Raji (cell line): ENCODE data around the gene CFAP100.

Experiments
- POLR2A ChIP-seq: IDR thresholded peaks from 2 replicates; pipeline ENCODE4 v1.6.1; 2011; ENCODE audit warnings: low read depth, low read length, control low read depth; ENCODE audit not compliant: insufficient read depth

The CFAP100 gene

DNA sequence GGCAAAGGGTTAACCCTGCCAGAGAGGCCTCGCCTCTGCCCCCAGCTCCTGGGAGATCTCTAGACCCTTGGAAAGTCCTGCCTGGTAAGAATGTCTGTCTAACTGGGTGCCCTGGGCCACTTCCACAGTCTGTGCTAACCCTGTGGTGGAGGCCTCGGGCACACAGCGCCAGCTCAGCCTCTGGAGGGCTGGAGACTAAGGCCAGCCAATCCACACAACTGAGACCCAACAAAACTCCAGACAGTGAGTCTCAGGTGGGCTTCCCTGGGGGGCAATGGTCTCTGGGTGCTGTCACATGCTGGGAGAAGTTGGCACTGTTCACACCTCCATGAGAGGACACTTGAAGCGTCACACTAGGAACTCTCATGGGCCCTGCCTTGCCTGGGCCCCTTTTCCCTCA lies 61.5 kb downstream of the CFAP100 start:
- TF ChIP-seq POLR2A: no peak

DNA sequence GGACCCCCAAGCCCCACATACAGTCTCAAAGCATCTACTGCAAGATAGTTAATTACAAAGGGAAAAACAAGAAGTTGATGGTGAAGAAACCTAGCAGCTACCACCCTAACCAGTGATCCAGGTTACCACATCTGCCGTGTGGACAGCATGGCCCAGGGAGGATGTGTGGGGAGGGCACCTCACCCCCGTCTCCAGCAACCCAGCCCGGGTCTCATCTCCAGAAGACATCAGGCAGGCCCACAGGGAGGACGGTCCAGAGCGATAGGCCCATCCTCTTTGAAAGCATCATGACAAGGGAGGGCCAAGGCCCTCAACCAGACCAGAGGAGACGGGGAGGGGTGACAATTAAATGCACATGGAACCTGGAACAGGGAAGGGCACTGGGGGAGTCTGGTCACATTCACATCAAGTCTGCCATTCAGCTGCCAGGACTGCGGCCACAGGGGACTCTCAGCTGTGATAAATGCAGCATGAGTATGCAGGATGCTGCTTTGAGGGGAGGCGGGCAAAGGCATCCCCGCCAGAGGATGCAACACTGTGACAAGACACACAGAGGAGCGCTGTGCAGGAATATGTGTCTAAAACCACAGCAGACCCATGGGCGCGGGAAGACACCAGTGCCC lies 62.2 kb downstream of the CFAP100 start:
- no peak for TF ChIP-seq POLR2A

DNA sequence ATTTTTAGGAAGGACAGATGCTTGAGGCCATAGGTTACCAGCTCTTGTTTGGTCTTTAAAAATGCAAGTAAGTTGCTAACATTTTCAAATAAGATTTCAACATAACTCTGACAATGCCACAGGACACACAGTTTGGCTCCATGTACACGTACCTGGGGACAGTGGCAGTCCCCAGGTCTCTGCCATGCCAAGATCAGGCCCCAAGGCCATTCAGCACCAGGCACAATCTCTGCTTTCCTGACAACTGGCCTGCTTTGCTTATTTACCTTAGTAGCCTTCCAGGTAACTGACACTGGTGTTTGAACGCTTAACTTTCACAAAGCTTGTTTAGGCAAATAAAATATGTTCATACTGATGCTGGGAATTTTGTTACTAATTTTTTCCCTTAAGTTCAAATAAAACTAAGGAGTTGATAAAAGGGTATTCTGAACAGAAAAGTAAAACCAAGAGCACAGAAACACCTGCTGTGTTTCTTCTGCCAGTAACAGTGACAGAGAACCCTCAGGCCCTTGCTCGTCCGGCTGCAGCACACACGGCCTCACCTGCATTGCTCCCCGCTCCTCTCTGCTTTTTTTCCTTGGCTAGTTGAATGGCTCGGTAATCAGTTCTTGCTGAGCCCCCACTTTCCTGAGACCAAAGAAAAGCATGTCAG lies 64.5 kb downstream of the CFAP100 start:
- TF ChIP-seq POLR2A: no peak

DNA sequence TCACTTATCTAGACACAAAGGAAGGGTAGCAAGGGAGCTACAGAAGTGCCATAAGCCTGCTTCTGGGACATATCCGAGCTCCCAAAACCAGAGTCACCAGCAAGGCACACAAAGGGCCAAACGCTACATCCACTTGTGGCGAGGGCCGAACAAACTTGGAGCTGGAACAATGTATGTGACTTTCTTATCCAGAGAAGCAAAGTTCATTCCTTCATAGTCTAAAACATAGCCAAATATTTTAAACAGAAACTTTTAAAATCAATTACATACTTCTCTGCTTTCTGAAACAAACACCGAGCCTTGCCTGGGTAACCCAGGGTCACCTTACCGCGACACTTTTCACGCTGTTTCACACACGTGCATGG lies 65.0 kb downstream of the CFAP100 start:
- TF ChIP-seq POLR2A: no peak

DNA sequence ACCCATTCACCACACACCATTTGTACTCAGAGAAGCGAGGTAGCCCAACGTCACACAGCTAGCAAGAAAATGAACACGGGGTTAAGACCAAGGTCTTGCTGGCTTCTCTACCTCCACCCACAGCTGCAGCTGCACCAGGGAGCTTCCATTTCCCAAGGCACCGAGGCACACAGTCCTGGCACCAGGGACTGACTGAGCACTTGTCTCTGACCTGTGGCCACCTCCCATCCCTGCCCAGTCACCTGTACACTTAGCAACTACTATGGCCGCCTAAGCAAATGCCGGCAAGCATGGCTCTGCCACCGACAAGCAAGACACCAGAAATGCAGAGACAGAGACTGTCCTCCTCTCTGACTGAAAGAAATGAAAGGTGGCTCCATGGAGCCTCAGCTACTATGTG lies 65.7 kb downstream of the CFAP100 start:
- no peak for TF ChIP-seq POLR2A

DNA sequence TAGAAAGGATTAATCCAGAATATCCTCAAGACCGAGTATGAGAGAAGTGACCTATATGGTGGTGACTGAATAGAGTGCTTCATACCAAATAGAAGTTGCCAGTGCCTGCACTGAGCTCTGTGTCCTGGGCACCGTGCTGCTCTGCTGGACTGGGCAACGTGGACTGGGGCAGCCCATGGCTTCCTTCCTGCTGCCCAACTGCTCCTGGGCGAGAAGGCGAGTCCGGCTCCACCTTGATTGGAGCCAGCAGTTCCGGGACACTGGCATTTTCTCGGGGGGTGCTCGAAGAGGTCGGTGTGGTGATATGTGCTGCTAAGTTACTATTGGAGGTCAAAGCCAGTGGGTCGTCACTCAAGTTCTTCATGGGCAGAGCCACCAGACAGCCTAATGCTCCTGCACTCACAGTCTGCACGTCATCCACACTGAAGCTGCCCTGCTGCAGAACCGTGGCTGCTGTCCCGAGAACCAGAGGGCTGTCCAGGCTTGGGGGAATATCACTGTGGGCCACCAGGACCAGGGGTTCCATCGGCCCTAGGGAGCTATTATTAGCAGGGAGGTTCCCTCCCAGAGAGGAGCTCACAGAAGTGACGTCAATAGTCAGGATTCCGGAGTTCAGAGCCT lies 66.9 kb downstream of the CFAP100 start:
- no peak for TF ChIP-seq POLR2A

DNA sequence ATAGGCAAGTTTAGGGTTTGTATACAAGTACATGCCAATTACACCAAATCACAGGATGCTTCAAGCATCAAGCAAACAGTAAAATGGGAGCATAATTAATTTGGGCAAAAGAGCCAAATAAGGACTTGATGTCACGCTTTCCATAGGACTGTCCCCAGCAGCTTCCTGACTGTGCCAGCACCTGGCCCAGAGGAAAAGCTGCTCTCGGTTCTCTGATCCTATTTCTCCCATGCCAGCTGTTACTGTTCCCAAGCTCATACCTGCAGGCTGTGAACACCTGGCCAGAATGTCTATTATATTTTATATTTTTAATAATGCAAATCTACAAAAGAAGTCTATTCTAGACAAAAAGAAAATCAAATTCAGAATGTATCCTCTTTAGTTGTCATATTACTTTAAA lies 68.8 kb downstream of the CFAP100 start:
- TF ChIP-seq POLR2A: no peak

DNA sequence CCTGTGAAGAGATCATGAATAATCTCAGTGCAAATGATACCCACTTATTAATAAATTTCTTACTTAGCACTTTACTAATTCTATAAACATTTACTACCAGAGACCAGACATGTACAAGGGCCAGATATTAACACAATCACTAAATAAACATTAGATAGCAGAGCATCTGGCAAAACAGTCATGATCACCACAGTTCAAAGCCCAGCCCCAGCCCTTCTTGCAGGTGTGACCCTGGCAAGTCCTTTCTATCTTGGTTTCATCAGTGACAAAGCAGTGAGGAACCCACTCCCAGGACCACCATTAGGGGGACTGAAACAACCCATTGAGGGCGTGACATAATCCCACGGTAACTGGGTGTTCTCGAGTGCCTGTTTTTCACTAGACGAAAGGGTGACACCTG lies 69.4 kb downstream of the CFAP100 start:
- TF ChIP-seq POLR2A: no peak

DNA sequence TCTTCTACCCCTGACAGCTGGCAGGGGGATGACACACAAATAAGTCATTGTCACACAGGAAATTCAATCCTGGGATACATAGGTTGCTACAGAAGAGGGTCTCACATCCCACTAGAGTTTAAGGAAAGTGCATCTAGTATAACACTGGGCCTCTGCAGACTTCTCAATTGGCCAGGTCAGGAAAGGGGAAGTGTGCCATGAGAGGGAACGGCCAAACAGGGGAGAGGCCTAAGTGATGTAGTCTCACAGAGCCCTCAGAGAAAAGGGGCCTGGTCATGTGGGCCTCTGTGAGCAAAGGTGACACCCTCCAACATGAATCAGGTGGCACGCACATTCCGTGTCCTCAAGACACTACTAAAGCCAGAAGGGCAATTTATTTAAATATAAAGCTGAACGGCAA lies 69.8 kb downstream of the CFAP100 start:
- TF ChIP-seq POLR2A: no peak

DNA sequence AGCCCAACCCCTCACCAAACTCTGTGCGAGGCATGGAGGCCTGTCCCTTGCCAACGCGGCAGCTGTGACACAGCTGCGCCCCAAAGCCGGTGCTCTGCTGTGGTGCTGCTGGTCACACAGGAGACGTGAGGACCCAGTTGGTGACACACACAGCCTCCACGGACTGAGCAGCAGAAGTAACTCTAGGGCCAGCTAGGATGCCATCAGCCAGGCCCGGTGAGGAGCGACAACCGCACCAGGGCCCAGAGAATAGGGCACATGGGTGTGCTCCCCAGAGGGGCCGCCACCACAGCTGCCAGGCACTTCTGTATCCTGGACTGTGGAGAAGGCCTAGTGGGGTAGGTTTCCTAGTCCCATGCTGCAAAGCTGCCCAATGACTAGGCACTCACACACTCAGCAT lies 70.3 kb downstream of the CFAP100 start:
- TF ChIP-seq POLR2A: no peak

DNA sequence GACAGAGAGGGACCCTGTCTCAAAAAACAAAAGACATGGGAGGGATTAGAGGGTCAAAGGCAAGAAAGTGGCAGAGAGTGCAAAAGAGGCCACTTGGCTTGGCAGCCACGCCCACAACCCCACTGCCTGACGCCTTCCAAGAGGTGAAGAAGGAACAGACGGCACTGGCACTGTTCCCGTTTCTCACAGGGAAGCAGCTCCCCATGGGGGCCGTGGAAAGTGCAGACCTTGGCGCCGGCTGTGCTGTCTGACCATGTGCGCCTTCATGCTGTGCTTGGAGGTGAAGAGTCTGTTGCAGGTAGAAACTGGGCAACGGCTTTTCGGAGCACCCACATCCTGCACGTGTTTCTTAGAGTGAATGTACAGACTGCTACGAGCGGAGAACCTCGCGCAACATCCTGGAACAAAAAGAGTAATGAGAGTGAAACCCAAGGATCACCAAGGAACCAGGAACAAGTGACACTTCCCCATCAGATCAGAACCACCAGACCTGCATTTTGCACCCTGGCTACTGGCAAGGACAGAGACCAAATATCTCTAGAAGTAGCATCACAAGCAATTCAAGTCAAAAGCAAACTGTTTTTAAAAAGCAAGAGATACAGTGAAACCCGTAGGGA lies 71.3 kb downstream of the CFAP100 start:
- TF ChIP-seq POLR2A: no peak

DNA sequence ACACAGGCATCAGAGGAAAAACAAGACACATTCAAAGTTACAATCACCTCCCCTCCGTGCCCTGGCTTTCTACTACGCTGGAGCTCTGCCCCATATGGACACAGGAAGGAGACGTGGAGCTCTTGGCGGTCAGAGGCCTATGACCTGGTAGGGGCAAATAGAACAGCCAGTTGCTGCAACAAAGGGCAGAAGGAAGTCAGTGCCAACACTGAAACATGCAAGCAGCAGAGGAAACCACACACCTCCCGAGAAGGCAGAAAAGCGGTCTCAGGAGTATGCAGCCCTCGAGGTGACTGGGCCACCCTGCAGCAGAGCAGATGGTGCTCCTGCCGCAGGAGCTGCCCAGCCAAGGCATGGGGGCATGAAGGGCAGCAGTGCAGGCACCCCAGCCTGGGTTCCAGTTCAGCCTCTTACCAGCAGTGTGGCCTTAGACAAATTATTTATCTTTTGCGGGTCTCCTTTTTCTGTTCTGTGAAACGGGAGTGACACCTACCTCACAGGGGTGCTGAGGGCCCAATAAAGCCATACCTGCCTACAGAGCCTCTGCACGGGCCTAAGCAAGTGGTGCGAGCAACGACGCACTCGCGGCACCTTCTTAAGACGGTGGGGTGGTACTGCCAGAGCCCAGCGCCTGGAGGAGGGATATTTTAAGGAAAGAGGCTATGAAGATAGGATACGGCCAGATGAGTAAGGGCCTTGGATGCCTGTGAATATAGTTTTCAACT lies 72.3 kb downstream of the CFAP100 start:
- TF ChIP-seq POLR2A: no peak

DNA sequence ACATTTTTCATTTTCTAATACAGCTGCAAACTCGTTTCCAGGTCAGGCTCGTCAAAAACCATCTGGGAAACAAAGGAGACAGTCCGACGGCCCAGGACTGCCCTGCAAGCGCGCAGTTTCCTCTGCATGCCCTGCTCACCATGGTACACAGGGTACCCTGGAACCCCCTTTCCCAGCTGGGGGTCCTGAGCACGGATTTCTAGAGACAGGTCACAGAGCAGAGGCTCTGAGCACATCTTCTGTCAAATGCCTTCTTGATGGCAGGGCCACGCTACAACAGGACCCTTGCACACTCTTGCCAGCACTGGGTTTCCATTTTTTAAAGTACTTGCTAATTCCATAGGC lies 72.9 kb downstream of the CFAP100 start:
- no peak for TF ChIP-seq POLR2A

DNA sequence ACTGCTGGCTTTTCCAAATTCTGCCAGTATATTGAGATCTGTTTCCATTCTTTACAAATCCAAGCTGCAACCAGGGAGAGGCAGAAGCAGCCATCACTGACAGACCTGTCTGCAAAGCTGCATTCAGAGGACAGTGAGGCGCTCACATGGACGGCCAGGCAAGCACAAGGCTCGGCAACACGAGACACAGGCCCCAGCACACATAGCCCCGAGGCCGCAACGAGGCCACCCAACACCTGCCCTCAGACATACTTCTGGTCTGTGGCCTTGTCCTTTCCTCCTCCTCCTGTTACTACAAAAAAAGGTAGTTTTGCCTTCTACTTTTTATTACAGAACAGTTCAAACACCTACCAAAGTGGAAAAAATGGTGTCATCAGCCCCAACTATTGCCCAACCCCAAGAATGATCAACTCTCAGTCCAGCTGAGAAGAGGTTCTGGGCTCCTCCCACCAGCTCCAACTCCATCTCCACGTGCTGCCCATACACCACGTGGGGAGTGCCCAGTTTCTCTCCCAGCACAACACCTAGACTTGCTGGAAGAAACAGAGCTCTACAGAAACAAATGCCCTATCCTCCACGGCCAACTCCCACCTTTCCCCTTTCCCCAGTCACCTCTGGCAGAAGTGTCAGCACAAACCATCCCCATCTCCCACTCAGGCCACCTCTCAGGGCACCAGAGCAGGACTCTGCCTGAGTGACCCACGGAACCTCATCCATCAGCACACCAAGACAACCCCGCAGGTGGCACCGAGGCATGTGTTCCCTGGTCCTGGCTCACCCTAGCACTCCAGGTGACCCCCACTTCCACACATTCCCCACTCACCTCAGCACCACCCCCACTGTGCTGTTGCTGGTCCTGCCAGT lies 73.6 kb downstream of the CFAP100 start:
- no peak for TF ChIP-seq POLR2A

DNA sequence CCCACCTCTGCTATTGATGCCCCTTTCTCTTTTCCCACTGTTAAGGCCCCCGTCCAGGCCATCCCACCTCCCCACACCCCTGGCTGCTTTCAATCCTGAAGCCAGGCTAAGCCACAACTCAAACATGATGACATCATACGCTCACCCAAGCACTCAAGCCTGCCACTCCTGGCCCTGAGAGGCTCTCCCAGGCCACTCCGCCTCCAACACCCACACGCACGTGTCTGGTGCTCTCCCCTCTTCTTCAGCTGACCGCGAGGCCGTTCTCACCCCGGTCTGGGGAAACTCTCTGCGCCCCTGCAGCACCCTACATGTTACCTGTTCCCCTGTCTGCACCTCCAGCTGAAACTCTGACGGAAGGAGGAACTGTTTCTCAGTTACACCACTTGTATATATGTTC lies 74.8 kb downstream of the CFAP100 start:
- no peak for TF ChIP-seq POLR2A
